Fibroblast of skin of right biceps (primary cell): ENCODE data around the gene TNK2.
"Not testable (repeated sequence)": the region's sequence is repeated elsewhere in the genome, so short reads cannot be mapped to it uniquely, and the experiment has no call there.

Experiments used
- DNase-seq: peaks from one replicate; pipeline ENCODE4 v3.0.0-alpha.2; 2013

TNK2 gene

GRCh38 chr3:195907934-195908693, at the start of gene TNK2:
Gene TNK2 (minus strand): TSS chr3:195908551. CDS start chr3:195888588, 19,963 bp downstream.
- DNase-seq, result no peak

DNA sequence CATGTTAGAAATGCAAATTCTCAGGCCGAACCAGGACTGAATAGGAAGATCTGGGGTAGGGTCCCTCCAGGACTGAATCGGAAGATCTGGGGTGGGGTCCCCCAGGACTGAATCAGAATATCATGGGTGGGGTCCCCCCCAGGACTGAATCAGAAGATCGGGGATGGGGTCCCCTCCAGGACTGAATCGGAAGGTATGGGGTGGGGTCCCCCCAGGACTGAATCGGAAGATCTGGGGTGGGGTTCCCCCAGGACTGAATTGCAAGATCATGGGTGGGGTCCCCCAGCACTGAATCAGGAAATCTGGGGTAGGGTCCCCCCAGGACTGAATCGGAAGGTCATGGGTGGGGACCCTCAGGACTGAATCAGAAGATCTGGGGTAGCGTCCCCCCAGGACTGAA, 48.2 kb upstream of the TNK2 start:
- DNase-seq, result no peak

DNA sequence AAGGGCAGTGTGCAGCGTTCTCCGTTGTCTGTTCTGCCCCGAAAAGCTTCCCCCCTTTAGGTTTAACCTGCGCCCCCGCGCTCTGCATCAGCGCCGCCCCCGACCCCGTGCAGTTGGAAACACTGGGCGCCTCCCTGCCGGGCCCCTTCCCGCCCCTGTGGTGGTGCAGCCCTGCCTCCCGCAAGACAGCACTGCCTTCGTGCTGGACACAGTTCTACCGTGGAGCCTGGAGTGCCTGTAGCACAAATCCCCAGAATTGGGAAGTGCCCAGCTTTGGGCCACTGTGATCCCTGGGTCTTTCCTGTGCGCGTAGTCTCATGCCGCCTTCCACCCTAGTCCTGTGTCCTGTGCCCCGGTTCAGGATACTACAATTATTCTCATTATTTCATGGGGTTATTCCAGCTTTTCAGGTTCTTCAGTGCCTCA, 47.1 kb upstream of the TNK2 start:
- not testable (repeated sequence) for DNase-seq

- not testable (repeated sequence) for DNase-seq
Measured at GRCh38 chr3:195954752-195955119, 46.4 kb upstream of the TNK2 start.

DNA sequence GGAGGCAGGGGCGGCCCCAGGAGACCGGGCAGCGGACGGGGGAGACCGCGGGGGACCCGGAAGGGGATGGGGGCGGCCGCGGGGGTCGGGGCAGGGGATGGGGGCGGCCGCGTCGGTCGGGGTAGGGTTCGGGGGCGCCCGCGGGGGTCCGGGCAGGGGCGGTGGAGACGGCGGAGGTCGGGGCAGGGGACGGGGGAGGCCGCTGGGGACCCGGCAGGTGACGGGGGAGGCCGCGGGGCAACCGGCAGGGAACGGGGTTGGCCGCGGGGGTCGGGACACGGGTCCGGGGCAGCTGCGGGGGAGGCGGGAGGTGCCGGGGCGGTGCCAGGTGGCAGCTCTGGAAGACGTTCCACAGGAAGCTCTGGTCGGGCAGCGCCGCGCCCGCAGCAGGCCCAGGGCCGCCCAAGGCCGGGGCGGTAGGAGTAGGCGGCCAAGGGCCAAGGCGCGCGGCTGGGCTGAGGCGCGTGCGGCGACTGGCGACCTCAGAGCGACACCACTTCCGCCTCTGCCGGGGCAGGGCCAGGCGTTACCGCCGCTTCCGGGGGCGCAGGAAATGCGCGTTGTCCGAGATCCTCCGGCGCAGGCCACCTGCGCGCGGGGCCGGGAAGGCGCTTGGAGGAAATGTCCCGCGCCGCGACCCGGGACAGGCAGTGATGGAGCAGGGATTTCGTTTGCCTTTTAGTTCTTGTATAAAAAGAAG, 45.9 kb upstream of the TNK2 start:
- not testable (repeated sequence) for DNase-seq

DNA sequence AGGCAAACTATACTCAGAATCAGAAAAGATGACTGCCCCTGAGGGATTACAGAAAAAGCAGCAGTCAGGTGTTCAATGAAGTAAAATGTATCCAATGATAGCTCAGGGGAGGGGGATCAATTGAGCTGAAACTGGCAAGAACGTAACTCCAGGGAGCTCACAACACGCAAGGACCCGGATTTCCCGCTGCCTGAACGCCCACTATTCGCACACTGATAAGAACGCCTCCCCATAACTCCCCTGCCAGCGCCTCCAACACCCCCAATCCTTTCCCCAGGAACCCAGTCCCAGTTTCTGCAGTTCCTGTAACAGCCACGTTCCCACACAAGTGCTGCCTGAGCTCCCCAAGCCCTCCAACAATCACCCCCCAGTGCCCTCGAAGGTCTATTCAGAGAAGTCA, 44.2 kb upstream of the TNK2 start:
- not testable (repeated sequence) for DNase-seq

- DNase-seq, result not testable (repeated sequence)
Measured at GRCh38 chr3:195951443-195952177, 43.3 kb upstream of the TNK2 start.

DNA sequence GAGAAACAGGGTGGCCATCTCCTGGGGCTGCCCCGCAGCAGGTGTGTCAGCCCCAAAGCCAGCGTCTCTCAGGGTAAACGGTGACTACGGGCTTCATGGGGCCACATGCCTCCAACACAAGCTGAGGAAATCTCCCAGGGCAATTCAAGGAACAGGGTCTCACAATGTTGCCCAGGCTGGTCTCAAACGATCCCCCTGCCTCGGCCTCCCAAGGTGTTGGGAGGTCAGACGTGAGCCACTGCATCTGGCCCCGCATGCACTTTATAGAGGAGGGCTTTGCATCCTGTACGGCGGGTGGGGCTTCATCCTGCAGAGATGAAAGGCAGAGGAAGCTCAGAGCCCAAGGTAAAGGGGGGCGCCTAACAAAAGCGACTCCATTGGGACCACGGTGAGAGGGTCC, 42.4 kb upstream of the TNK2 start:
- DNase-seq, result not testable (repeated sequence)

- DNase-seq, result not testable (repeated sequence)
Measured at GRCh38 chr3:195950164-195950563, 41.8 kb upstream of the TNK2 start.

- not testable (repeated sequence) for DNase-seq
Measured at GRCh38 chr3:195946910-195947699, 38.8 kb upstream of the TNK2 start.

DNA sequence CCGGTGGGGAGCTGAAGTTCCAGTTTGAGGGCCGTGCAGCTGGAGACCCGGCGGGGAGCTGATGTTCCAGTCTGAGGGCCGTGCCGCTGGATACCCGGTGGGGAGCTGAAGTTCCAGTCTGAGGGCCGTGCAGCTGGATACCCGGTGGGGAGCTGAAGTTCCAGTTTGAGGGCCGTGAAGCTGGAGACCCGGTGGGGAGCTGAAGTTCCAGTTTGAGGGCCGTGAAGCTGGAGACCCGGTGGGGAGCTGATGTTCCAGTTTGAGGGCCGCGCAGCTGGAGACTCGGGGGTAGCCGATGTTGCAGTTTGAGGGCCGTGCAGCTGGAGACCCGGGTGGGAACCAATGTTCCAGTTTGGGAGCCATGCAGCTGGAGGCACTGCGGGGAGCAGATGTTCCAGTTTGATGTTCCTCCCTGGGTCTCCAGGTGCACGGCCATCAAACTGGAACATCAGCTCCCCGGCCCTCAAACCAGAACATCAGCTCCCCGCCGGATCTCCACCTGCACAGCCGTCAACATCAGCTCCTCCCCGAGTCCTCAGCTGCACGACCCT, 33.0 kb upstream of the TNK2 start:
- DNase-seq, result not testable (repeated sequence)

- DNase-seq, result not testable (repeated sequence)
Measured at GRCh38 chr3:195940806-195941205, 32.5 kb upstream of the TNK2 start.

- not testable (repeated sequence) for DNase-seq
Measured at GRCh38 chr3:195939526-195940470, 31.4 kb upstream of the TNK2 start.

- not testable (repeated sequence) for DNase-seq
Measured at GRCh38 chr3:195933044-195933430, 24.7 kb upstream of the TNK2 start.

DNA sequence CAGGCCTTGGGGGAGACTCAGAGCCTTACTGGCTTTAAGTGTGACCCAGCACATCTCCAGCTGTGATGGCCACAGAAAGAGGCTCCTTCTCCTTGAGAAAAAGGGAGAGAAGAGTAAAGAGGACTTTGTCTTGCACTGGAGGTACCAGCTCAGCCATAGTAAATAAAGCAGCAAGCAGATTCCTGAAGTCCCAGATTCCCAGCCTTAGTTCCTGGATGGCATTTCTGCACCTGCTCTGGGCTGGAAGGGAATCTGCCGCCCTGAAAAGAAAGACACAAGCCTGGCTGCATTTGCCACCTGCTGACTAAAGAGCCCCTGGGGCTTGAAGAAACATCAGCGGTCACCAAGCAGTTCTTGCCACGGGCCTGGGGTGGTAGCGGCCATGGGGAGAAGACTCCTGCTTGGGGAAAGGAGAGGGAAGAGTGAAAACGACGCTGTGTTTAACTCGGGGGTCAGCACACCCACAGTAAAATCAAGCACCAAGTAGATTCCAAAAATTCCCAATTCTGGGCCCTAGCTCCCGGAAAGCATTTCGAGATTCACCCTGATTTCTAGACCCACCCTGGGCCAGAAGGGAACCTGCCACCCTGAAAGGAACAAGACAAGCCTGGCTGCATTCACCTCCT, 24.2 kb upstream of the TNK2 start:
- no peak for DNase-seq

- DNase-seq, result no peak
Measured at GRCh38 chr3:195931582-195932273, 23.4 kb upstream of the TNK2 start.

GRCh38 chr3:195929452-195929851, 21.1 kb upstream of the TNK2 start:
- no peak for DNase-seq

GRCh38 chr3:195921334-195921791, 13.0 kb upstream of the TNK2 start:
- DNase-seq, result no peak

DNA sequence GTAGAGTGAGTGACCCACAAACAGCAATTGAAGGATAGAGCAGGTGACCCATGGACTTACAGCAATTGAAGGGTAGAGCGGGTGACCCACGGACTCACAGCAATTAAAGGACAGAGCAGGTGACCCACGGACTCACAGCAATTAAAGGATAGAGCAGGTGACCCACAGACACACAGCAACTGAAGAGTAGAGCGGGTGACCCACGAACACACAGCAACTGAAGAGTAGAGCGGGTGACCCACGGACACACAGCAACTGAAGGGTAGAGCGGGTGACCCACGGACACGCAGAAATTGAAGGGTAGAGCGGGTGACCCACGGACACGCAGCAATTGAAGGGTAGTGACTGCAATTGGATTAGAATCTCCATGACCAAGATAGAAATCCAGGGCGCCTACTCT, 9.8 kb upstream of the TNK2 start:
- no peak for DNase-seq

GRCh38 chr3:195916991-195917390, 8.6 kb upstream of the TNK2 start:
- no peak for DNase-seq
